Lower leg skin (tissue), 4 donors: ENCODE data around the gene SCN1B. TPM values are rescaled to one million over a fixed set of nuclear protein-coding genes. Genes with fewer than 3 reads are reported as not detected.

Experiments
- DNase-seq, 2 donors: peaks; one replicate each; pipeline ENCODE4 v3.0.0-alpha.2; 2019; ENCODE audit warnings: low spot score in 2 of 2
- H3K4me3 ChIP-seq: fragments of 200-600 bp; sonication (generic); 2 replicates; pipeline ENCODE4 v1.5.1; 2017; ENCODE audit warnings: mild to moderate bottlenecking, low read depth; ENCODE audit not compliant: poor library complexity, severe bottlenecking
- POLR2A ChIP-seq, 2 donors: fragments of 450-650 bp; IDR thresholded peaks; one replicate each; pipeline ENCODE4 v1.6.1; 2016 to 2017; ENCODE audit warnings: antibody characterized with exemption in 2 of 2, mild to moderate bottlenecking in 1 of 2, moderate library complexity in 1 of 2
- WGBS, 2 donors: methylation state at CpG; one replicate each; pipeline ENCODE4 v1.1.5; 2018; 5-methylcytosine and 5-hydroxymethylcytosine counted together
- intact Hi-C: fragments of 100-400 bp; cut with DNase I; formaldehyde crosslinking; loops from one replicate; pipeline ENCODE4 v1.15.0; 2023; ENCODE audit warnings: low total_unique reads
- total RNA-seq, 4 donors: library from RNA; depleted of rRNA; stranded (reverse); fragments of >200 nt; gene quantifications; one replicate each; pipeline ENCODE4 v1.1.0, GENCODE V29; 2016
- TF ChIP-seq, protein P1 (sequence below), 3 donors: fragments of 450-650 bp; IDR thresholded peaks; one replicate each; pipeline ENCODE4 v1.5.1; 2016; ENCODE audit warnings: antibody characterized with exemption in 3 of 3, mild to moderate bottlenecking in 3 of 3, moderate library complexity in 2 of 3

SCN1B gene
- total RNA-seq, 4 donors from 2014 or later, result 1.1 to 4.4 (median 3.0) TPM

DNA sequence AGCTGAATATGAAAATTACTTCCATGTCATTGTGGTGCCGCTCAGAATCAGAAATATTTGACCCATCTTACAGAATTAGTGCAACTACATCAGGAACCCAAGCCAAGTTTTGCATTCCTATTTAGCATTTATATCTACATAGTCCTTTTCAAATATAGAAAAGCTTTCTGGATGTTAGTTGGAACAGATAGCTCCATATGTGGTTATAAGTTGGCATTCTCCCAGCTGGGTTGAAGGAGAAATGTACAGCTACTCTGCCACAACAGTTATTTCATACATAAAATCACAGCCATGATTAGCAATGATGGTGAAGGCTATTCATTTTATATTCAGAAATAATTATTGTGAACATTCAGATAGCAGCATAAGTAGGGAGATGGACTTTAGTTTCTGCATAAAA, 39.4 kb downstream of the SCN1B start:
- intact Hi-C loops, result loop anchor here (5.0 kb wide), 1 partner anchor 63 kb away; no protein-coding TSS in a partner anchor
- 62 to 79% methylated on average over 1 of the region's 1 CpG for WGBS, 2 donors
- H3K4me3 ChIP-seq, result no peak overlapping the region
- no peak for DNase-seq
- TF ChIP-seq, protein P1, sequence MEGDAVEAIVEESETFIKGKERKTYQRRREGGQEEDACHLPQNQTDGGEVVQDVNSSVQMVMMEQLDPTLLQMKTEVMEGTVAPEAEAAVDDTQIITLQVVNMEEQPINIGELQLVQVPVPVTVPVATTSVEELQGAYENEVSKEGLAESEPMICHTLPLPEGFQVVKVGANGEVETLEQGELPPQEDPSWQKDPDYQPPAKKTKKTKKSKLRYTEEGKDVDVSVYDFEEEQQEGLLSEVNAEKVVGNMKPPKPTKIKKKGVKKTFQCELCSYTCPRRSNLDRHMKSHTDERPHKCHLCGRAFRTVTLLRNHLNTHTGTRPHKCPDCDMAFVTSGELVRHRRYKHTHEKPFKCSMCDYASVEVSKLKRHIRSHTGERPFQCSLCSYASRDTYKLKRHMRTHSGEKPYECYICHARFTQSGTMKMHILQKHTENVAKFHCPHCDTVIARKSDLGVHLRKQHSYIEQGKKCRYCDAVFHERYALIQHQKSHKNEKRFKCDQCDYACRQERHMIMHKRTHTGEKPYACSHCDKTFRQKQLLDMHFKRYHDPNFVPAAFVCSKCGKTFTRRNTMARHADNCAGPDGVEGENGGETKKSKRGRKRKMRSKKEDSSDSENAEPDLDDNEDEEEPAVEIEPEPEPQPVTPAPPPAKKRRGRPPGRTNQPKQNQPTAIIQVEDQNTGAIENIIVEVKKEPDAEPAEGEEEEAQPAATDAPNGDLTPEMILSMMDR (IDR thresholded peaks at IDR 0.05), result no peak
- TF ChIP-seq POLR2A (IDR thresholded peaks at IDR 0.05), result no peak

DNA sequence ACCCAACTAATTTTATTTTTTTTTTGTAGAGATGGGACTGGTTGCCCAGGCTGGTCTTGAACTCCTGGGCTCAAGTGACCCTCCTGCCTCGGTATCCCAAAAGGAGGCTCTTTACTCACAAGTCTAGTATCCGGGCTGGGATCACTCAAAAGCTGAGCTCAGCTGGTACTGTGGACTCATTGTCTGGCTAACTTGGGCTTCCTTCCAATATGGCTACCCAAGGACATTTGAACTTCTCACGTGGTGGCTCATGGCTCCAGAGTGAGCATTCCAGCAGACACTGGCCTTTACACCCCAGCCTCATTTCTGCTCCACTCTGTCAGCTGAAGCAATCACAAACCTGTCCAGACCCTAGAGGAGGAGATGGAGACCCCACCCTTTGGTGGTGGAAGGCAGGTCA, 40.2 kb downstream of the SCN1B start:
- TF ChIP-seq, protein P1 (IDR thresholded peaks at IDR 0.05), result no peak
- TF ChIP-seq POLR2A (IDR thresholded peaks at IDR 0.05), result no peak
- intact Hi-C loops, result no loop called here
- H3K4me3 ChIP-seq, result no peak overlapping the region
- 96 to 97% methylated on average over 3 of the region's 3 CpGs for WGBS, 2 donors
- DNase-seq, result no peak

DNA sequence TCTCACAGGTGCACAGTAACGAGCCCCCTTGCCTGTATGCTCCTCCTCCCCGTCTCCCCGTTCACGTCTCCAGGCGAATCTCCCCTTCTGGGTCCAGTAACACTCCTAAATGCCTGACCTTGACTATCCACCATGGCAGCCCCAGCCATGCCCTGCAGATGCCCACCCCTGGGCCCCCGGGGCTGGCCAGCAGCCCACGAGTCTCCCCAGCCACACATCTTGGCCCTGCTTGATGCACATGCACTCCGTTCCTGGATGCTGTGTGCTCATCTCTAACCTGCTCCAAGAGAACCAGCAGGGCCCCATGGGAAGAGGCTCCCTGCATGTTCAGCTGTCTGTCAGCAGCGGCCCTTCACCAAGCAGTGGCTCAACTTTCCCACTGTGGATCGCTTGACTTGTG, 43.2 kb downstream of the SCN1B start:
- intact Hi-C loops, result no loop called here
- DNase-seq, result no peak
- WGBS, 2 donors, result 75 to 84% methylated on average over 9 to 10 of the region's 10 CpGs
- H3K4me3 ChIP-seq, result no peak overlapping the region
- TF ChIP-seq, protein P1 (IDR thresholded peaks at IDR 0.05), result no peak
- no peak for TF ChIP-seq POLR2A (IDR thresholded peaks at IDR 0.05)

DNA sequence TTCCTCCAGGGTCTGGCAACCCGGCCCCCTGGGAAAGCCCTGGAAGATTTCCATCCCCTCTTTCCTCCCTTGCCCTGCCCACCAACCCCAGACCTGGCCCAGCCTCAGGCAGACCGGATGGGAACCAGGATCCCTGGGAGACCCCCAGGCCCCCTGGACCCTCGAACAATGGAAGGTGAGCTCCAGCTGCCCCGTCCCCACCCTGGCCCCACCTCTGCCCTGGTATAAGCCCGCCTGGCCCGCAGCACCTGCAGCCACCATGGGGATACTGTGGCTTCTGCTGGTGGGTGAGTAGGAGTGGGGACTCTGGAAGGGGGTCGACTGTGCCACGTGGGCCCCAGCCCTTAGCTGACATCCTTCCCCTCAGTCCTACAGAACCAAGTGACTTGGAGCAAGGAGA, 43.7 kb downstream of the SCN1B start:
- intact Hi-C loops, result no loop called here
- 81 to 86% methylated on average over 7 to 8 of the region's 8 CpGs for WGBS, 2 donors
- H3K4me3 ChIP-seq, result no peak overlapping the region
- TF ChIP-seq POLR2A (IDR thresholded peaks at IDR 0.05), result no peak
- TF ChIP-seq, protein P1 (IDR thresholded peaks at IDR 0.05), result no peak
- DNase-seq, result no peak

DNA sequence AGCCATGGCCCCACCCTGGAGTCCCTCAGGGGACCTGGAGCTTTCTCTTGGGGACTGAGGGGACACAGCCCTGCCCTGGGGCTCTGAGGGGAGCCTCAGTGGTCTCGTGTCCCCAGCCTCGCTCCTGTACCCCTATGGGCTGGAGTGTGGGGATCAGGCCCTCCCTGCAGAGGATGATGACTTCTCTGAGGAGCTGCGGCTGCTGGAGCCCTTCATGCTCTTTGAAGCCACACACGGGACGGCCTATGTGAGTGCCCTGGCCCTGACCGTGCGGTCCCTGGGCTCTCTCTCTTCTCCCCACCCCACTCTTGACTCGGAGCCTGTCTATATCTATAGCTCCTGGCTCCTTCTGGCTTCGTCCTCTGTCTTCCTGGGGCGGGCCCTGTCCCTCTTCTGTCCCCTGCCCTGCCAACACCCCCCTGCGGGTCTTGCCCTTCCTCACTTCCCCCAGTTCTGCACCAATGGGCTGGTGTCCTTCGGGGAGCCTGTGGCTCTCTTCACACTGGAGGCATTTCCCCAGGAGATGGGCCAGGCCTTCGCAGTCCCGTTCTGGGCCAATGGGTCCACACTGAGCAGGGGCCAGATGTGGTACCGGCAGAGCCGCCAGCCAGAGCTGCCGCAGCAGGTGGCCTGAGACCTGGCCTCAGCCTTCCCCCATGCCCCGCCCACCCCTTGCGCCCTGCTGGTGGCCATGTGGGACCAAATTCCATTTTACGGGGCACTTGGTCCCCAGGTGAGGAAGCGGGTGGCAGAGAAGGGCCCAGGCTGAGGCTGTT, 44.3 kb downstream of the SCN1B start:
- intact Hi-C loops, result no loop called here
- TF ChIP-seq, protein P1 (IDR thresholded peaks at IDR 0.05), result no peak
- TF ChIP-seq POLR2A (IDR thresholded peaks at IDR 0.05), result no peak
- 89 to 90% methylated on average over 19 to 20 of the region's 21 CpGs for WGBS, 2 donors
- H3K4me3 ChIP-seq, result no peak overlapping the region
- no peak for DNase-seq
